ENCODE data around the gene AMPH. TPM values are rescaled to one million over a fixed set of nuclear protein-coding genes. Genes with fewer than 3 reads are reported as not detected.

Gene AMPH
- total RNA-seq, 1 experiment from 2014 or later: not detected

- intact Hi-C loops (cut with micrococcal nuclease): no loop called here
- Histone ChIP-seq H3K9me2 (replicated peaks; ENCODE audit: low read length) (no peaks in the 10 kb centered on the region), H3K9me3 (ENCODE audit: low read length) (no peaks in the 10 kb centered on the region), H4K20me1 (ENCODE audit: low read length) (no peaks in the 10 kb centered on the region), H2AFZ (ENCODE audit: low read length) (no peak overlapping the region), H3K4me3 (ENCODE audit: low read length) (no peak overlapping the region), H3K79me2 (ENCODE audit: low read length) (no peaks in the 10 kb centered on the region), H3K4me2 (ENCODE audit: low read length) (no peak overlapping the region), H3K27me3 (ENCODE audit: low read length) (no peaks in the 10 kb centered on the region), H3K9ac (ENCODE audit: low read length) (no peak overlapping the region), H3F3A (ENCODE audit: low read length, unreplicated experiment) (no peaks in the 10 kb centered on the region), H3K4me1 (ENCODE audit: insufficient read depth, low read length) (no peaks in the 10 kb centered on the region), H3K36me3 (ENCODE audit: low read depth, low read length) (no peaks in the 10 kb centered on the region), H3K27ac (ENCODE audit: low read length) (no peak overlapping the region)
- DNase-seq (no peak), ATAC-seq (no peak)
- TF ChIP-seq EZH2 (IDR thresholded peaks at IDR 0.05; ENCODE audit: low read length, unreplicated experiment) (no peak), EZH2phosphoT487 (IDR thresholded peaks at IDR 0.05; ENCODE audit: borderline replicate concordance, low read length) (no peak)
- TF ChIP-seq, protein P1, sequence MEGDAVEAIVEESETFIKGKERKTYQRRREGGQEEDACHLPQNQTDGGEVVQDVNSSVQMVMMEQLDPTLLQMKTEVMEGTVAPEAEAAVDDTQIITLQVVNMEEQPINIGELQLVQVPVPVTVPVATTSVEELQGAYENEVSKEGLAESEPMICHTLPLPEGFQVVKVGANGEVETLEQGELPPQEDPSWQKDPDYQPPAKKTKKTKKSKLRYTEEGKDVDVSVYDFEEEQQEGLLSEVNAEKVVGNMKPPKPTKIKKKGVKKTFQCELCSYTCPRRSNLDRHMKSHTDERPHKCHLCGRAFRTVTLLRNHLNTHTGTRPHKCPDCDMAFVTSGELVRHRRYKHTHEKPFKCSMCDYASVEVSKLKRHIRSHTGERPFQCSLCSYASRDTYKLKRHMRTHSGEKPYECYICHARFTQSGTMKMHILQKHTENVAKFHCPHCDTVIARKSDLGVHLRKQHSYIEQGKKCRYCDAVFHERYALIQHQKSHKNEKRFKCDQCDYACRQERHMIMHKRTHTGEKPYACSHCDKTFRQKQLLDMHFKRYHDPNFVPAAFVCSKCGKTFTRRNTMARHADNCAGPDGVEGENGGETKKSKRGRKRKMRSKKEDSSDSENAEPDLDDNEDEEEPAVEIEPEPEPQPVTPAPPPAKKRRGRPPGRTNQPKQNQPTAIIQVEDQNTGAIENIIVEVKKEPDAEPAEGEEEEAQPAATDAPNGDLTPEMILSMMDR (conservative IDR thresholded peaks at IDR 0.05; ENCODE audit: low read depth, low read length): no peak
- ChIA-PET CTCF (interaction anchor here (0.6 to 1.1 kb wide), 6 partner anchors 10 to 1079 kb away, joined by 3 to 23 read pairs (median 4); no protein-coding TSS in a partner anchor), POLR2A (ENCODE audit: unreplicated experiment) (no interaction called here)
- no TSS peak for BruUV-seq (replicated peaks)
These were observed 296.1 kb downstream of the AMPH start for GRCh38 chr7:38335128-38335491.

DNA sequence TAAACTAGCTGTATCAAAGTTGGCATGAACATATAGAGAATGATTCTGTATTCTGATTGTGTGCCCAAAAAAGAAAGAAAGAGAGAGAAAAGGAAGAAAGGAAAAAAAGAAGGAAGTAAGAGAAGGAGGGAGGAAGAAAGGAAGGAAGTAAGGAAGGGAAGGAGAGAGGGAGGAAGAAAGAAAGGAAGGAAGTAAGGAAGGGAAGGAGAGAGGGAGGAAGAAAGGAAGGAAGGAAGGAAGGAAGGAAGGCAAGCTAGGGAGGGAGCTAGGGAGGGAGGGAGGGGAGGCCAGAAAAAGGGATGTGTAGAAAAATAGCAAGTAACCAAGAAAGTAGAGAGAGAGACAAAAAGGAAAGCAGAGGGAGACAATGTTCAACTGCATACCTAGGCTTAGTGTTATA is 297.0 kb downstream of the AMPH start:
- Histone ChIP-seq H3F3A (ENCODE audit: low read length, unreplicated experiment) (no peaks in the 10 kb centered on the region), H4K20me1 (ENCODE audit: low read length) (no peaks in the 10 kb centered on the region), H3K27ac (ENCODE audit: low read length) (no peak overlapping the region), H3K36me3 (ENCODE audit: low read depth, low read length) (no peaks in the 10 kb centered on the region), H3K4me2 (ENCODE audit: low read length) (no peak overlapping the region), H2AFZ (ENCODE audit: low read length) (no peak overlapping the region), H3K9ac (ENCODE audit: low read length) (no peak overlapping the region), H3K27me3 (ENCODE audit: low read length) (no peaks in the 10 kb centered on the region), H3K9me3 (ENCODE audit: low read length) (no peaks in the 10 kb centered on the region), H3K9me2 (replicated peaks; ENCODE audit: low read length) (no peaks in the 10 kb centered on the region), H3K4me3 (ENCODE audit: low read length) (no peak overlapping the region), H3K79me2 (ENCODE audit: low read length) (no peaks in the 10 kb centered on the region), H3K4me1 (ENCODE audit: insufficient read depth, low read length) (no peaks in the 10 kb centered on the region)
- no peak for DNase-seq
- ChIA-PET POLR2A (ENCODE audit: unreplicated experiment) (no interaction called here), CTCF (interaction anchor here (0.5 to 0.6 kb wide), 2 partner anchors 40 to 432 kb away, joined by 3 read pairs; no protein-coding TSS in a partner anchor)
- BruUV-seq (replicated peaks): no TSS peak
- intact Hi-C loops (cut with micrococcal nuclease): no loop called here
- no peak for TF ChIP-seq EZH2phosphoT487 (IDR thresholded peaks at IDR 0.05; ENCODE audit: borderline replicate concordance, low read length)
- TF ChIP-seq, protein P1 (conservative IDR thresholded peaks at IDR 0.05; ENCODE audit: low read depth, low read length): no peak
- TF ChIP-seq EZH2 (IDR thresholded peaks at IDR 0.05; ENCODE audit: low read length, unreplicated experiment): no peak
- ATAC-seq: no peak
